PFSK-1 (cell line): ENCODE results near the gene HCRT.

ENCODE experiments used
- FOXP2 ChIP-seq: optimal IDR thresholded peaks from 2 replicates; pipeline ENCODE3; 2011; ENCODE audit warnings: borderline replicate concordance, control low read depth, inconsistent platforms; ENCODE audit not compliant: insufficient read depth; ENCODE audit errors: extremely low read length, extremely low read depth
- POLR2AphosphoS5 ChIP-seq: IDR thresholded peaks from 2 replicates; pipeline ENCODE4 v1.6.1; 2012; ENCODE audit warnings: low read depth, mild to moderate bottlenecking, control low read depth, low read length, moderate library complexity

- no peak for TF ChIP-seq POLR2AphosphoS5
- TF ChIP-seq FOXP2 = no peak
Measured at GRCh38 chr17:42225646-42226045, 40.4 kb upstream of the HCRT start.
